Activated naive CD8-positive, alpha-beta T cell (primary cell): Measurements from ENCODE around the gene TBXT.
A peak's percentile ranks its signal among the peaks of the same experiment; 100 is the strongest.
"Not testable (repeated sequence)": the region's sequence is repeated elsewhere in the genome, so short reads cannot be mapped to it uniquely, and the experiment has no call there.

Experiments
- H3K27ac Mint-ChIP-seq: one replicate; pipeline ENCODE4 v1.8.0; 2021; ENCODE audit warnings: mixed read lengths
- H3K27me3 Mint-ChIP-seq: one replicate; pipeline ENCODE4 v1.8.0; 2021; ENCODE audit warnings: mixed read lengths
- H3K36me3 Mint-ChIP-seq: one replicate; pipeline ENCODE4 v1.8.0; 2021; ENCODE audit warnings: mixed read lengths
- H3K4me1 Mint-ChIP-seq: one replicate; pipeline ENCODE4 v1.8.0; 2021; ENCODE audit warnings: low read depth, mixed read lengths
- H3K4me3 Mint-ChIP-seq: one replicate; pipeline ENCODE4 v1.8.0; 2021; ENCODE audit warnings: mild to moderate bottlenecking, mixed read lengths
- H3K9me3 Mint-ChIP-seq: one replicate; pipeline ENCODE4 v1.8.0; 2021; ENCODE audit warnings: low read depth, mixed read lengths

The TBXT gene

GRCh38 chr6:166192136-166192535 lies 24.5 kb upstream of the TBXT start:
- H3K27ac Mint-ChIP-seq = no peak overlapping the region
- H3K9me3 Mint-ChIP-seq = no peaks in the 10 kb centered on the region
- no peaks in the 10 kb centered on the region for H3K4me1 Mint-ChIP-seq
- no peaks in the 10 kb centered on the region for H3K36me3 Mint-ChIP-seq
- H3K27me3 Mint-ChIP-seq = no peaks in the 10 kb centered on the region
- H3K4me3 Mint-ChIP-seq = no peak overlapping the region

GRCh38 chr6:166179704-166180103 lies 12.1 kb upstream of the TBXT start:
- Mint-ChIP-seq H3K27ac (no peak overlapping the region), H3K4me1 (no peaks in the 10 kb centered on the region), H3K36me3 (peaks cover 3% of the 10 kb centered on the region), H3K9me3 (no peaks in the 10 kb centered on the region), H3K27me3 (peaks cover 11% of the 10 kb centered on the region), H3K4me3 (no peak overlapping the region)

GRCh38 chr6:166176106-166176505 lies 8.5 kb upstream of the TBXT start:
- H3K4me3 Mint-ChIP-seq = no peak overlapping the region
- no peaks in the 10 kb centered on the region for H3K36me3 Mint-ChIP-seq
- H3K27ac Mint-ChIP-seq = no peak overlapping the region
- no peaks in the 10 kb centered on the region for H3K9me3 Mint-ChIP-seq
- H3K27me3 Mint-ChIP-seq = peaks cover 1% of the 10 kb centered on the region
- H3K4me1 Mint-ChIP-seq = no peaks in the 10 kb centered on the region

- H3K4me1 Mint-ChIP-seq, H3K9me3 Mint-ChIP-seq, H3K4me3 Mint-ChIP-seq, H3K27ac Mint-ChIP-seq, H3K36me3 Mint-ChIP-seq, H3K27me3 Mint-ChIP-seq: not testable (repeated sequence)
Observed at GRCh38 chr6:166175093-166175492, 7.4 kb upstream of the TBXT start.

GRCh38 chr6:166174031-166174430 lies 6.4 kb upstream of the TBXT start:
- H3K9me3 Mint-ChIP-seq = no peaks in the 10 kb centered on the region
- H3K4me1 Mint-ChIP-seq = no peaks in the 10 kb centered on the region
- H3K27me3 Mint-ChIP-seq = peaks cover 9% of the 10 kb centered on the region
- H3K4me3 Mint-ChIP-seq = no peak overlapping the region
- no peaks in the 10 kb centered on the region for H3K36me3 Mint-ChIP-seq
- no peak overlapping the region for H3K27ac Mint-ChIP-seq

GRCh38 chr6:166173281-166173951 lies 5.8 kb upstream of the TBXT start:
- Mint-ChIP-seq H3K4me3 (no peak overlapping the region), H3K4me1 (peaks cover 3% of the 10 kb centered on the region), H3K27ac (no peak overlapping the region), H3K9me3 (no peaks in the 10 kb centered on the region), H3K27me3 (peaks cover 13% of the 10 kb centered on the region), H3K36me3 (no peaks in the 10 kb centered on the region)

- Mint-ChIP-seq H3K4me3 (no peak overlapping the region), H3K9me3 (no peaks in the 10 kb centered on the region), H3K36me3 (no peaks in the 10 kb centered on the region), H3K4me1 (peaks cover 6% of the 10 kb centered on the region), H3K27me3 (peaks cover 16% of the 10 kb centered on the region), H3K27ac (no peak overlapping the region)
Observed at GRCh38 chr6:166172546-166172945, 4.9 kb upstream of the TBXT start.

GRCh38 chr6:166169549-166170421 lies 2.1 kb upstream of the TBXT start:
- Mint-ChIP-seq H3K4me1 (peaks cover 20% of the 10 kb centered on the region), H3K27ac (no peak overlapping the region), H3K27me3 (peaks cover 31% of the 10 kb centered on the region), H3K9me3 (no peaks in the 10 kb centered on the region), H3K36me3 (no peaks in the 10 kb centered on the region), H3K4me3 (peak overlapping the region; percentile 32)

GRCh38 chr6:166168616-166169548 lies 1.2 kb upstream of the TBXT start:
- Mint-ChIP-seq H3K9me3 (no peaks in the 10 kb centered on the region), H3K36me3 (no peaks in the 10 kb centered on the region), H3K27me3 (peaks cover 38% of the 10 kb centered on the region), H3K4me3 (peak overlapping the region; percentile 86), H3K27ac (no peak overlapping the region), H3K4me1 (peaks cover 20% of the 10 kb centered on the region)

GRCh38 chr6:166167258-166167731 lies 356 bp downstream of the TBXT start:
- Mint-ChIP-seq H3K27ac (no peak overlapping the region), H3K36me3 (no peaks in the 10 kb centered on the region), H3K9me3 (no peaks in the 10 kb centered on the region), H3K4me3 (peak overlapping the region; percentile 70), H3K4me1 (peaks cover 22% of the 10 kb centered on the region), H3K27me3 (peaks cover 49% of the 10 kb centered on the region)

GRCh38 chr6:166166314-166167257 lies 1.1 kb downstream of the TBXT start:
- H3K27me3 Mint-ChIP-seq = peaks cover 51% of the 10 kb centered on the region
- no peaks in the 10 kb centered on the region for H3K36me3 Mint-ChIP-seq
- H3K4me3 Mint-ChIP-seq = peak overlapping the region; percentile 38
- no peaks in the 10 kb centered on the region for H3K9me3 Mint-ChIP-seq
- H3K27ac Mint-ChIP-seq = no peak overlapping the region
- peaks cover 22% of the 10 kb centered on the region for H3K4me1 Mint-ChIP-seq

GRCh38 chr6:166165558-166166313 lies 1.9 kb downstream of the TBXT start:
- peaks cover 22% of the 10 kb centered on the region for H3K4me1 Mint-ChIP-seq
- peaks cover 48% of the 10 kb centered on the region for H3K27me3 Mint-ChIP-seq
- no peak overlapping the region for H3K4me3 Mint-ChIP-seq
- no peak overlapping the region for H3K27ac Mint-ChIP-seq
- no peaks in the 10 kb centered on the region for H3K36me3 Mint-ChIP-seq
- no peaks in the 10 kb centered on the region for H3K9me3 Mint-ChIP-seq

- Mint-ChIP-seq H3K4me1 (peaks cover 17% of the 10 kb centered on the region), H3K4me3 (no peak overlapping the region), H3K9me3 (no peaks in the 10 kb centered on the region), H3K27ac (no peak overlapping the region), H3K36me3 (no peaks in the 10 kb centered on the region), H3K27me3 (peaks cover 37% of the 10 kb centered on the region)
Observed at GRCh38 chr6:166162599-166163342, 4.9 kb downstream of the TBXT start.
